ENCODE measurements around the gene ADAMTS2.

ADAMTS2 gene

DNA sequence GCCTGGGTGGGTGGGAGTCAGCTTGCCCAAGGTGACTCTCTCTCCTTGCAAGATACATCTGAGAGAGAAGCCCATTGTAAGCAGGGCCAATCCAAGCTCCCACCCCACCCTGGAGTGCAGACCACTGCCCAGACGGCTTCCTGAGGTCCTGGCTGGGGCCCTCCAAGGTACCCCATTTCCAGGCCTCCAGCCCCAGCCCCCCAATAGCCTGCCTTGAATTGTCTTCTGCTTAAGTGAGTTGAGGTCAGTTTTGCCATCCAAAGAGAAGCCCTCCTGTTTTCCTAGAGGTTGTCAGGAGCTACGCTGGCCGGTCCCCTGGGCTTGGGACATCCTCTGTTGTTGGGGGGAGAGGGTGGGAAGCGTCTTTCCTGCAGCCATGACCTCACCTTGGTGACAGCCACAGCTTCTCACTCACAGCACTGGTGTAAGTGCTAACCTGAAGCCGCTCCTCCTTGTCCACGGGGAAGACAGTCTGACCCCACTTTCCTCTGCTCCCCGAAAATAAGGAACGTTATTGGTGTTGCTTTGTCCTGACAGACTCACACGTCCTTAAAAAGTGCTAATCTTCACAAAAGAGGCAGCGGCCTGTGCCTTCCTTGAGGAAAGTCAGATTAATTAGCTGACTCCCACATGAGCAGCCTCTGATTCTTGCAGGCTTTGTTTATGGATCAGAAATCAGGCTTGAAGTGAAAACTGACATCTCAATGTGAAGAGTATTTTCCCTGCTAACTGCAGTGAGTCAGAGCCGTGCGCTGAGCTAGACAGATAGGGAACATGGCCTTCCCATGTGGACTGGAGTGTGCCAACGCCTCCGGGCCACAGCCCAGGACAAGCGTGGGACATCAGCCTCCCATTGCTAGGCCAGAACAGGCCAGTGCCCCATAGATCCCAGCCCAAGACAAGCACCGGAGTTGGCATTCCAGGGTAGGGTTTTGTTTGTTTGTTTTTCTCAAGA is 52.3 kb downstream of the ADAMTS2 start:
- H3K27me3 ChIP-seq (ENCODE audit: low read length), result no peaks in the 10 kb centered on the region
- H3K9me3 ChIP-seq (ENCODE audit: insufficient read depth, low read length), result no peaks in the 10 kb centered on the region
- H3K9ac ChIP-seq (ENCODE audit: low read length), result no peak overlapping the region
- H3K27ac ChIP-seq (ENCODE audit: low read depth, low read length), result no peak overlapping the region
- H3K79me2 ChIP-seq (ENCODE audit: insufficient read depth, low read length), result no peaks in the 10 kb centered on the region
- H4K20me1 ChIP-seq (ENCODE audit: low read depth, low read length), result no peaks in the 10 kb centered on the region
- H3K4me3 ChIP-seq (ENCODE audit: insufficient read depth, low read length, poor library complexity, severe bottlenecking), result no peak overlapping the region
- H3K36me3 ChIP-seq (ENCODE audit: low read length), result no peaks in the 10 kb centered on the region
- TF ChIP-seq EZH2phosphoT487 (conservative IDR thresholded peaks at IDR 0.05; ENCODE audit: low read length) (no peak), CTCF (IDR thresholded peaks at IDR 0.05; ENCODE audit: insufficient read depth, low read length, poor library complexity, severe bottlenecking) (no peak)
- H3K4me2 ChIP-seq (ENCODE audit: low read depth, low read length, poor library complexity, severe bottlenecking), result no peak overlapping the region
- no peak overlapping the region for H2AFZ ChIP-seq (ENCODE audit: low read depth, low read length, severe bottlenecking)
- no peaks in the 10 kb centered on the region for H3F3A ChIP-seq (ENCODE audit: insufficient read depth)
- no peaks in the 10 kb centered on the region for H3K9me2 ChIP-seq (replicated peaks; ENCODE audit: insufficient read depth, low read length)

- Histone ChIP-seq H3K36me3 (ENCODE audit: low read length) (no peaks in the 10 kb centered on the region), H4K20me1 (ENCODE audit: low read depth, low read length) (no peaks in the 10 kb centered on the region), H3K4me3 (ENCODE audit: insufficient read depth, low read length, poor library complexity, severe bottlenecking) (no peak overlapping the region), H3K4me2 (ENCODE audit: low read depth, low read length, poor library complexity, severe bottlenecking) (no peak overlapping the region), H3K27me3 (ENCODE audit: low read length) (no peaks in the 10 kb centered on the region), H3F3A (ENCODE audit: insufficient read depth) (no peaks in the 10 kb centered on the region), H3K27ac (ENCODE audit: low read depth, low read length) (no peak overlapping the region), H2AFZ (ENCODE audit: low read depth, low read length, severe bottlenecking) (no peak overlapping the region), H3K9me3 (ENCODE audit: insufficient read depth, low read length) (no peaks in the 10 kb centered on the region), H3K79me2 (ENCODE audit: insufficient read depth, low read length) (no peaks in the 10 kb centered on the region), H3K9me2 (replicated peaks; ENCODE audit: insufficient read depth, low read length) (no peaks in the 10 kb centered on the region), H3K9ac (ENCODE audit: low read length) (no peak overlapping the region)
- TF ChIP-seq EZH2phosphoT487 (conservative IDR thresholded peaks at IDR 0.05; ENCODE audit: low read length), result no peak
- TF ChIP-seq CTCF (IDR thresholded peaks at IDR 0.05; ENCODE audit: insufficient read depth, low read length, poor library complexity, severe bottlenecking), result no peak
Measured at GRCh38 chr5:179292202-179292601, 53.1 kb downstream of the ADAMTS2 start.

DNA sequence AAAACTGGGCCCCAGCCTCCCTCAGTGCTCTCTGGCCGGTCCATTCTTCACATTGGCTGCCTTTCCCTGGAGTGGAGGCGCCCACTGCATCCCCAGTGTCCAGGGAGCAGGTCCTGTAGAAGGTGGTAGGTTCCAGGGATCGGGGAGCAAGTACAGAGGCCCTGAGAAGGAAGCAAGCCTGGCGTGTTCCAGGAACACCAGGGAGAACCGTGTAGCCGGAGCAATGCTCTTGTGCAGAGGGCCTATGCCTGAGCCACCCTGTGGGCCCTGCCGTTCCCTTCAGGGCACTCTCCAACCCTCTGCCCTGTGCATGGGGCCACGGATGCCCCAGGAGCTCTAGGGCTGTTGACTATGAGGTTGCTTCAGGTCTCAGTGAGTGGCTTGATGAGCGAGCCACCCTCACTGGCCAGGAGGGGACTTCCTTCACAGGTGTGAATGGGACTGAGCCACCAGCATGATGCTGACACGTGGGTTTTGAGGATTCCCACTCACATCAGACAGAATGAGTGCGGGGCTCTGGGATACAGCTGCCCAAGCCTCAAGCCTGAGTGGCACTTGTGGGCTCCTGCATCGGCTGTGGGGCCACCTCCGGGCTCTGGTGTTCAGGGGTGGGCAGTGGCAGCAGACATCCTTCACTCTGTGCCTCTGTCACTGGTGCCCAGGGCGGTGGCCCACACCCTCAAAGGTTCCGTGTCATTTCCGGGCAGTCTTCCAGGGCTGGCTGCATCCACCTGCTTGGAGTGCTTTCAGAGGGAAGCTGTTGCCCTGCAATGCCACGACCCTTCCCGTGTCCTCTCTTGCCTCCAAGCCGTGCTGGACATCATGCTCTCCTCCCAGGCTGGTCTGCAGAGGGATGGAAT is 54.4 kb downstream of the ADAMTS2 start:
- no peaks in the 10 kb centered on the region for H3F3A ChIP-seq (ENCODE audit: insufficient read depth)
- no peaks in the 10 kb centered on the region for H3K79me2 ChIP-seq (ENCODE audit: insufficient read depth, low read length)
- no peak overlapping the region for H3K4me2 ChIP-seq (ENCODE audit: low read depth, low read length, poor library complexity, severe bottlenecking)
- H3K4me3 ChIP-seq (ENCODE audit: insufficient read depth, low read length, poor library complexity, severe bottlenecking), result no peak overlapping the region
- no peaks in the 10 kb centered on the region for H3K36me3 ChIP-seq (ENCODE audit: low read length)
- no peak overlapping the region for H3K9ac ChIP-seq (ENCODE audit: low read length)
- H4K20me1 ChIP-seq (ENCODE audit: low read depth, low read length), result no peaks in the 10 kb centered on the region
- TF ChIP-seq CTCF (IDR thresholded peaks at IDR 0.05; ENCODE audit: insufficient read depth, low read length, poor library complexity, severe bottlenecking) (no peak), EZH2phosphoT487 (conservative IDR thresholded peaks at IDR 0.05; ENCODE audit: low read length) (no peak)
- H3K27ac ChIP-seq (ENCODE audit: low read depth, low read length), result no peak overlapping the region
- no peak overlapping the region for H2AFZ ChIP-seq (ENCODE audit: low read depth, low read length, severe bottlenecking)
- H3K9me2 ChIP-seq (replicated peaks; ENCODE audit: insufficient read depth, low read length), result no peaks in the 10 kb centered on the region
- no peaks in the 10 kb centered on the region for H3K9me3 ChIP-seq (ENCODE audit: insufficient read depth, low read length)
- H3K27me3 ChIP-seq (ENCODE audit: low read length), result no peaks in the 10 kb centered on the region
